HPDE6-E6E7 (cell line): ENCODE results near the gene RGPD6.
"Not testable (repeated sequence)": the region's sequence is repeated elsewhere in the genome, so short reads cannot be mapped to it uniquely, and the experiment has no call there.

Experiments
- DNase-seq: peaks from one replicate; pipeline ENCODE4 v3.0.0; 2011; ENCODE audit warnings: missing footprints; ENCODE audit errors: extremely low spot score

The RGPD6 gene

GRCh38 chr2:110481200-110481599 is 95.8 kb downstream of the RGPD6 start:
- not testable (repeated sequence) for DNase-seq

- DNase-seq, result not testable (repeated sequence)
Observed at GRCh38 chr2:110480084-110480483, 96.9 kb downstream of the RGPD6 start.

GRCh38 chr2:110477370-110477769 is 99.7 kb downstream of the RGPD6 start:
- not testable (repeated sequence) for DNase-seq

GRCh38 chr2:110476952-110477351 is 100.1 kb downstream of the RGPD6 start:
- DNase-seq, result not testable (repeated sequence)

- DNase-seq, result not testable (repeated sequence)
Observed at GRCh38 chr2:110475627-110476359, 101.2 kb downstream of the RGPD6 start.

GRCh38 chr2:110474898-110475297 is 102.1 kb downstream of the RGPD6 start:
- not testable (repeated sequence) for DNase-seq

- DNase-seq, result not testable (repeated sequence)
Observed at GRCh38 chr2:110473059-110473358, 104.0 kb downstream of the RGPD6 start.

- not testable (repeated sequence) for DNase-seq
Observed at GRCh38 chr2:110472171-110473058, 104.6 kb downstream of the RGPD6 start, which contains the start of gene LIMS4. Gene LIMS4, minus strand, starts transcription at chr2:110472816. Its CDS starts 38 bp downstream, at chr2:110472778.

- not testable (repeated sequence) for DNase-seq
Observed at GRCh38 chr2:110468921-110469320, 108.1 kb downstream of the RGPD6 start.

- not testable (repeated sequence) for DNase-seq
Observed at GRCh38 chr2:110465312-110465711, 111.7 kb downstream of the RGPD6 start.
